Mucosa of stomach (tissue), 1 donor: ENCODE results near the gene ZNF543.

ENCODE experiments used
- H3K27me3 ChIP-seq: one replicate; pipeline ENCODE4 v1.7.0; 2013; ENCODE audit warnings: mild to moderate bottlenecking, low read length; ENCODE audit not compliant: control insufficient read depth, insufficient read depth
- H3K36me3 ChIP-seq: one replicate; pipeline ENCODE4 v1.7.0; 2013; ENCODE audit warnings: low read length; ENCODE audit not compliant: control insufficient read depth, insufficient read depth
- H3K4me1 ChIP-seq: one replicate; pipeline ENCODE4 v1.7.0; 2013; ENCODE audit warnings: mild to moderate bottlenecking, low read length; ENCODE audit not compliant: control insufficient read depth, insufficient read depth
- H3K4me3 ChIP-seq: one replicate; pipeline ENCODE4 v1.7.0; 2013; ENCODE audit warnings: low read length
- H3K9ac ChIP-seq: one replicate; pipeline ENCODE4 v1.7.0; 2013; ENCODE audit warnings: mild to moderate bottlenecking, low read length, moderate library complexity
- H3K9me3 ChIP-seq: one replicate; pipeline ENCODE4 v1.7.0; 2013; ENCODE audit warnings: mild to moderate bottlenecking, low read length, moderate library complexity; ENCODE audit not compliant: control insufficient read depth
- donor health status: Pancreatic carcinoma.

Gene ZNF543

GRCh38 chr19:57327993-57328392, 7.7 kb downstream of the ZNF543 start:
- no peaks in the 10 kb centered on the region for H3K27me3 ChIP-seq
- peaks cover 31% of the 10 kb centered on the region for H3K36me3 ChIP-seq
- H3K9me3 ChIP-seq = peaks cover 4% of the 10 kb centered on the region
- H3K4me3 ChIP-seq = no peak overlapping the region
- no peaks in the 10 kb centered on the region for H3K4me1 ChIP-seq
- no peak overlapping the region for H3K9ac ChIP-seq

GRCh38 chr19:57334191-57334590, 13.9 kb downstream of the ZNF543 start:
- no peaks in the 10 kb centered on the region for H3K27me3 ChIP-seq
- H3K4me3 ChIP-seq = no peak overlapping the region
- H3K9ac ChIP-seq = no peak overlapping the region
- H3K4me1 ChIP-seq = no peaks in the 10 kb centered on the region
- peaks cover 2% of the 10 kb centered on the region for H3K9me3 ChIP-seq
- no peaks in the 10 kb centered on the region for H3K36me3 ChIP-seq

DNA sequence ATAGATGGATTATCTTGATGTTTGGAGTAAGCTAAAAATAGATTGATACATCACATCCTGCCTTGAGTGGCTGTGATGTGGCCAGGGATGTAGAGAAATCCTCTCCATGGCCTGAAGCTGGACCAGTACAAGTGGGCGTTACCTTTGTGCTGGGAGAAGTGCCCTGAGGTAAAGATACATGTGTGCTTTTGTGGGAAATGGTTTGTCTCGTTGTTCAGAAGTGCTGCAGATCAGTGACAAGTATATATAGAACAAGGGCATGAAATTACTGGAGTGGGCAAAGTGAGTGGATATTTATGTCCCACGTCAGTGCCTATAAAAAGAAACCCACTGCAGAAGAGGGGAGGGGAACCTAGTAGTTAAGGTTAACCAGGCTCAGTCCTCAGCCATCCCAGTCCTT, 18.6 kb downstream of the ZNF543 start:
- H3K9ac ChIP-seq = no peak overlapping the region

GRCh38 chr19:57342582-57342981, 22.3 kb downstream of the ZNF543 start:
- no peaks in the 10 kb centered on the region for H3K9me3 ChIP-seq
- H3K4me3 ChIP-seq = no peak overlapping the region
- no peaks in the 10 kb centered on the region for H3K27me3 ChIP-seq
- H3K4me1 ChIP-seq = no peaks in the 10 kb centered on the region
- H3K9ac ChIP-seq = no peak overlapping the region
- no peaks in the 10 kb centered on the region for H3K36me3 ChIP-seq

More for the DNA sequence above, 18.6 kb downstream of the ZNF543 start:
- Histone ChIP-seq H3K4me1 (no peaks in the 10 kb centered on the region), H3K4me3 (no peak overlapping the region), H3K9me3 (no peaks in the 10 kb centered on the region), H3K27me3 (no peaks in the 10 kb centered on the region), H3K36me3 (no peaks in the 10 kb centered on the region)

DNA sequence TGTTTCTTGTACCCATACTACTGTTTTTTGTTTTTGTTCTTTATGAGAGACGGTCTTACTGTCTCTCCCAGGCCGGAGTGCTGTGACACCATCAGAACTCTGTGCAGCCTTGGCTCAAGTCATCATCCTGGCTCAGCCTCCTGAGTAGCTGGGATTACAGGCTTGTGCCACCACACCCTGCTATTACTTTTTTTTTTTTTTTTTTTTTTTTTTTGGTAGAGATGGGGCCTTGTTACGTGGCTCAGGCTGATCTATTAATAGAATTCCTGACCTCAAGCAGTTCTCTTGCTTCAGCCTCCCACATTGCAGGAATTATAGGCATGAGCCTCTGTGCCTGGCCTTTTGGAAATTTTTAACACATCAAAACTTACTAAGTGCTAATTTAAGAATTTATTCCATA, 27.9 kb downstream of the ZNF543 start:
- no peaks in the 10 kb centered on the region for H3K27me3 ChIP-seq
- peaks cover 11% of the 10 kb centered on the region for H3K4me1 ChIP-seq
- H3K4me3 ChIP-seq = no peak overlapping the region

GRCh38 chr19:57350877-57351805, 30.9 kb downstream of the ZNF543 start, which contains the start of gene ZNF304:
Gene ZNF304, plus strand, starts transcription at chr19:57351271. Its CDS starts 394 bp downstream, at chr19:57351665.
- Histone ChIP-seq H3K27me3 (no peaks in the 10 kb centered on the region), H3K36me3 (peaks cover 6% of the 10 kb centered on the region), H3K4me3 (peak within 1 kb of the TSS; percentile 96), H3K9ac (peak within 1 kb of the TSS; percentile 90), H3K9me3 (peaks cover 6% of the 10 kb centered on the region), H3K4me1 (peaks cover 11% of the 10 kb centered on the region)

More for the DNA sequence above, 27.9 kb downstream of the ZNF543 start:
- Histone ChIP-seq H3K36me3 (no peaks in the 10 kb centered on the region), H3K9me3 (no peaks in the 10 kb centered on the region), H3K9ac (no peak overlapping the region)

DNA sequence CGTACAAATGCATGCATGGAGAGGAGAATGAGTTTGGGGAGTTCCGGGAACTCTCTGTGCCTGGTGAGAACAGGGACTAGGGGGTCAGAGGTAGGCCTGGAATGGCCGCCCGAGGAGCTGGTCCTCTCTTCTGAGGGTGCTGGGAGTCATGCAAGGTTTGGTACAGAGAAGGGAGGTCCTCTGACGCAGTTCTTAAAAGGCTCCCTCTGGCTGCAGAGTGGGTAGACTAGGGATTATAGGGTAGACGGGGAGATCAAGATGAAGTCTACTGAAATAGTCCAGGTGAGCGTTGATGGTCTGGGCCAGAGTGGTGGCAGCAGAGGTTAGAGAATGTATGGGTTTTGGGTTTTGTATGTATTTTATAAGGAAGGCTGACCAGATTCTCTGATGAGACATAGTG, 31.6 kb downstream of the ZNF543 start:
- Histone ChIP-seq H3K9ac (peak overlapping the region; percentile 90), H3K4me3 (peak overlapping the region; percentile 96), H3K9me3 (peaks cover 6% of the 10 kb centered on the region), H3K36me3 (peaks cover 13% of the 10 kb centered on the region), H3K4me1 (peaks cover 11% of the 10 kb centered on the region), H3K27me3 (no peaks in the 10 kb centered on the region)

DNA sequence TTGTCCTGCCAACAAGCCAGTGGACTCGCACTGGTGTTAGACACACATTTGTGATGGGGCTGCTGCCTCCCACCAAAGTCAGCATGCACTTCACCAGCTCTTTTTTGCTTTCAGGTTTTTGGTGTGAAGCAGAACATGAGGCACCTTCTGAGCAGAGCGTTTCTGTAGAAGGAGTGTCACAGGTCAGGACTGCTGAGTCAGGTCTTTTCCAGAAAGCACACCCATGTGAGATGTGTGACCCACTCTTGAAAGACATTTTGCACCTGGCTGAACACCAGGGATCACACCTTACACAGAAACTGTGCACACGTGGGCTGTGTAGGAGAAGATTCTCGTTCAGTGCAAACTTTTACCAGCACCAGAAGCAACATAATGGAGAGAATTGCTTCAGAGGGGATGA, 35.6 kb downstream of the ZNF543 start:
- peaks cover 6% of the 10 kb centered on the region for H3K9me3 ChIP-seq
- peaks cover 18% of the 10 kb centered on the region for H3K36me3 ChIP-seq
- no peak overlapping the region for H3K9ac ChIP-seq
- H3K4me1 ChIP-seq = peaks cover 11% of the 10 kb centered on the region
- no peaks in the 10 kb centered on the region for H3K27me3 ChIP-seq
- no peak overlapping the region for H3K4me3 ChIP-seq

DNA sequence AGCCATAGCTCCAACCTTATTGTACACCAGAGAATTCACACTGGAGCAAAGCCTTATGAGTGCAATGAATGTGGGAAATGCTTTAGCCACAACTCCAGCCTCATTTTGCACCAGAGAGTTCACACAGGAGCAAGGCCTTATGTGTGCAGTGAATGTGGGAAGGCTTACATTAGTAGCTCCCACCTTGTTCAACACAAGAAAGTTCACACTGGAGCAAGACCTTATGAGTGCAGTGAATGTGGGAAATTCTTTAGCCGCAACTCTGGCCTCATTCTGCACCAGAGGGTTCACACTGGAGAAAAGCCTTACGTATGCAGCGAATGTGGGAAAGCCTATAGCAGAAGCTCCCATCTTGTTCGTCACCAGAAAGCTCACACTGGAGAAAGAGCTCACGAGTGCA, 37.1 kb downstream of the ZNF543 start:
- H3K9me3 ChIP-seq = peaks cover 6% of the 10 kb centered on the region
- H3K36me3 ChIP-seq = peaks cover 18% of the 10 kb centered on the region
- no peak overlapping the region for H3K4me3 ChIP-seq
- H3K27me3 ChIP-seq = no peaks in the 10 kb centered on the region
- H3K9ac ChIP-seq = no peak overlapping the region
- peaks cover 3% of the 10 kb centered on the region for H3K4me1 ChIP-seq

DNA sequence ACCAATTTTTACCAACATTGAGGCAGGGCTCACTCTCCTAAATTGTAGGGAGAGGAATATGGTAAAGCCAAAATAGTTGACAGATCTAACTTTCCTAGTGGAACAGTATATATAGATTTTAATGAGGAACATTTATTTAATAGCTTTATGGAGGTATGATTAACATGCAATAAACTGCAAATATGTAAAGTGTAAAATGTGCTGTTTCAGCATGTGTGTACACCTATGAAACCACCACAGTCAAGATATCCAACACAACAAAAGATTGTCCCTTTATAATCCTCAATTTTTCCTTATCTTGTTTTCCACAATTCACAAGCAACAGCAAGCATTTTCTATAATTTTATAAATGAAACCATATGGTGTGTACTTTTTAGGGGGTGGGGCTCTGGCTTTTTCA, 39.0 kb downstream of the ZNF543 start:
- H3K9me3 ChIP-seq = peaks cover 6% of the 10 kb centered on the region
- H3K4me1 ChIP-seq = peaks cover 4% of the 10 kb centered on the region
- no peak overlapping the region for H3K4me3 ChIP-seq
- H3K36me3 ChIP-seq = peaks cover 18% of the 10 kb centered on the region
- H3K9ac ChIP-seq = no peak overlapping the region
- H3K27me3 ChIP-seq = no peaks in the 10 kb centered on the region

DNA sequence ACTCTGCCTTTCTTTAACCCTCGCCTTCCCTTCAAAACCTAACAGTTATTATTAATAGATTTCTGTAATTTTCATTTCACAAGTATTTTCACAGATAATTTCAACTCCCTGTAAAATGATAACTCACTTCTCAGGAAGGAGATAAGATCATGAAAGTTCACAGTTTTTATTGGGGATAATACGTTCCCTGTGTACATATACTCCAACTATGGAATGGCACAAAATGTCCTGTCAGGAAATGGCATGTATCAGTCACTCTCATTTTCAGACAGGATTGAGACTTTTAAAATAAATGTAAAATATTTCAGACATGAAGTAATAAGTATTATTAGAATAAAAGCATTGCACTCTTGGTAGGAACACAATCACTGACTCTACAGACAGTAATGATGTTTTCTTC, 42.1 kb downstream of the ZNF543 start:
- Histone ChIP-seq H3K9me3 (no peaks in the 10 kb centered on the region), H3K4me3 (peak overlapping the region; percentile 80), H3K36me3 (no peaks in the 10 kb centered on the region), H3K27me3 (no peaks in the 10 kb centered on the region), H3K4me1 (peaks cover 4% of the 10 kb centered on the region), H3K9ac (peak overlapping the region; percentile 53)

GRCh38 chr19:57362997-57363687, 42.9 kb downstream of the ZNF543 start, which contains the start of the genes TRAPPC2B and ZNF547:
Gene TRAPPC2B, plus strand, starts transcription at chr19:57363551. Its CDS starts 1,283 bp downstream, at chr19:57364834.
Gene ZNF547, plus strand, starts transcription at chr19:57363551. Its CDS starts 5,005 bp downstream, at chr19:57368556.
- H3K9me3 ChIP-seq = no peaks in the 10 kb centered on the region
- H3K36me3 ChIP-seq = no peaks in the 10 kb centered on the region
- H3K9ac ChIP-seq = peak within 1 kb of the TSS; percentile 76
- H3K4me3 ChIP-seq = peak within 1 kb of the TSS; percentile 80
- H3K27me3 ChIP-seq = no peaks in the 10 kb centered on the region
- H3K4me1 ChIP-seq = peaks cover 4% of the 10 kb centered on the region
